ENCODE results near the gene SOHLH1. TPM values are rescaled to one million over a fixed set of nuclear protein-coding genes. Genes with fewer than 3 reads are reported as not detected.

Gene SOHLH1
- total RNA-seq, 1 donor from 2014 or later, result not detected

DNA sequence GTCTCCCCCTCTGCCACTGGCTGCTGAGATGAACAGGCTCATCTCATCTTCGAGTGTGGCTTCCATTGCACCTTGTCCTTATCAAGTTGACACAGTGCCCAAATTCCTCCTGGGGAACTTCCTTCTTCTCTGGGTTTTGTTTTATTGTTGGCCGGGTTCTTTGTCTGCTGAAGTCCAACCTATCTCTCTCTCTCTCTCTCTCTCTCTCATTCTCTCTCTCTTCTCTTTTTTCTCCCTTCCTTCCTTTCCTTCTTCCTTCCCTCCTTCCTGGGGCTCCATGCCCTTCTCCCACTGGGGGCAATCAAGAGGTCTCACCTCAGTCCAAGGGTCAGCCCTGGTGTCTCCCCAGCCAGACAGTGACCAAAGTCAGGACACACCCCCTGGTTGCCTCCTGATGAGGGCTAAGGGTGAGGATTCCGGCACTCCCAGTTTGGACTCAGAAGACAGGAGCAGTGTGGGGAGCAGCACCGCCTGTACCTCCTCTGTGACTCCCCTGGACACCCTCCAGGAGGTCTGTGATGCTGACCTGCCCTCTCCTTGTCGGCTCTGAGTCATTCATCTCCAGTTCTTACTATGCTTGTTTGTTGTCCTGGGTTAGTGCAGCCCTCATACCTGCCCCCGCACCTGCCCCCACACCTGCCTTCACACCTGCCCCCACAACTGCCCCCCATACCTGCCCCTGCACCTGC lies 33.4 kb upstream of the SOHLH1 start:
- DNase-seq (ENCODE audit: missing footprints) (no peak), ATAC-seq (no peak)
- intact Hi-C loops (cut with DNase I), result no loop called here

DNA sequence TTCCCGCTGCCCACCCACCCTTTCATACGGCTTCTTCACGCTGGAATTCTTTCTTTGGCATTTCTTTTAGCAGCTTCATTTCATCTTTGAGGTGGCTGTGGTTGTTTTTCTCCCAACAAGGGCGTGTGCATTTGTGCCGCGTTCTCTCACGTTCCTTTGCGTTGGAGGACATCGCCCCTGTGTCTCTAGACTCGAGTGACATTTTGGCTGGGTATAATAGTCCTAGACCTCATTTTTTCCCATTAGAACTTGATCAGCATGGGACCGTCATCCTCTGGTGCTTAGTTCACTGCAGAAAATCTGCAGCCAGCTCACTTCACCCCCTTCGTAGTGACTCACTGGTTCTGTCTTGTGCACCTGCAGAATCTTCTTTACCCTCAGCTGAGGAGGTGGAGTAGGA lies 32.2 kb upstream of the SOHLH1 start:
- ATAC-seq (no peak), DNase-seq (ENCODE audit: missing footprints) (no peak)
- intact Hi-C loops (cut with DNase I), result no loop called here

DNA sequence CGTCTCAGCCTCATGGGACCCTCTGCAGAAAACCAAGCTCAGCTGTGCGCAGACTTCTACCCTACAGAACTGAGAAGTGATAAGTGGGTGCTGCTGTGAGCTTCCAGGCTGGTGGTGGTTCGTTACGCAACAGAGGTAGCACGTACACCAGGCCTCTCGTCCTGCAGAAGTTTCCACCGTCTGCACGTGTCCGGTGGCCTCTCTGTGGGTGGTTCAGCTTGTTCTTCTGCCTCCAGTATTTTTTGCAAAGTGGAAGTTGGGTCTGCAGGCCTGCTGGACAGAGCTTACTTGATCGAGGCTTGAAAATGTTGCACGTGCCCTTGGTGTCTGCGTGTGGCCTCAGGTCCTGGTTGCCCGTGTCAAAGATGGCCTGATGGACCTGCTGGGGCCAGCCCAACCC lies 30.2 kb upstream of the SOHLH1 start:
- intact Hi-C loops (cut with DNase I), result no loop called here

DNA sequence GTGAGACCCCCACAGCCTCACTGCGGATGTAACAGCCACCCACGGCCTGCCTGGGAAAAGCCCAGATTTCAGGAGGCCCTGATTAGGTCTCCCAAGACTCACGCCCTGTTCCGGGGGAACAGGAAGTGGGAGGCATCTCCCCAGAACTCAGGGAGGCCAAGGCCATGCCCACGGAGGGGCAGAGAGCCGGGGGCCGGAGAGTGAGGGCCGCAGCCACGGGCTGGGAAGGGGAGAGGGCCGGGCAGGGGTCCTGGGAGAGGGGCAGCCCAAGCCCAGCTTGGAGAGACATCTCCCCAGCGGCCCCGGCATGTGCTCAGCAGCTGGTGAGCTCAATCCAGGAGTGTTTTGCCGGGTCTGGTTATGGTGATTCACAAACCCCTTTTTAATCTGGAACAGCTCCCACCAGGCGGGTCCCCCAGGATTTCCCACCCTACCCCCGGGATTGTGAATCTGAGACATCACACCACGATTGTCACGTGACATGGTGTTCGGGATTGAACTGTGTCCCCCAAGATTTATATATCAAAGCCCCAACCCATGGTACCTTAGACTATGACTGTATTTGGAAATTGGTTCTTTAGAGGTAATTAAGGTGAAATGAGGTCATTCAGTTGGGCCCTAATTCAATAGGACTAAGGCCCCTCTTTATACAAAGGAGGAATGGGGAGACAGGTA lies 29.3 kb upstream of the SOHLH1 start:
- intact Hi-C loops (cut with DNase I), result no loop called here
- no peak for DNase-seq (ENCODE audit: missing footprints)
- no peak for ATAC-seq

More for the DNA sequence above, 30.2 kb upstream of the SOHLH1 start:
- ATAC-seq (no peak), DNase-seq (ENCODE audit: missing footprints) (no peak)

DNA sequence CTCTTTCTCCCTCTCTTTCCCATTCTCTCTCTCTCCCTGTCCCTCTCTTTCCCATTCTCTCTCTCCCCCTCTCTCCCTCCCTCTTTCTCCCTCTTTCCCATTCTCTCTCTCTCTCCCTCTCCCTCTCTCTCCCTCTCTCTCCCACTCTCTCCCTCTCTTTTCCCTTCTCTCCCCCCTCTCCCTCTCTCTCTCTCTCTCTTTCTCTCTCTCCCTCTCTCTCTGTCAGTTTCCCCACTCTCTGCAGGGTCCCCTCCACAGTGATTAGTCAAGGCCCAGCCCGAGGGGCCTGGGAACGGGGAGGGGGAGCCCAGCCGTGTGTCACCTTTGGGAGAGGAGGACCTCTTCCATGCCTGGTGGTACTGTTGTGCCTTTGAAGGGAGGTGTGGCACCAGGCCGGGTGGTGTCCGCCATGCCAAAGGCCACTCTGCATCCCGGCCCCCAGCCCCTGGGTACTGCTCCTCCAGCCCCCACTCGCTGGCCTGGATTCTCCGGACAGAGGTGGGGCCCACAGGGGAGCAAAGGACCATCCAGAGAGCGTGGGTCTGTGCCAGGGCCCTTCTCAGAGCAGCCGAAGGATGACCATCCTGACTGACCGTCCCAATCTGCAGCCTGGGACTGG lies 28.1 kb upstream of the SOHLH1 start:
- intact Hi-C loops (cut with DNase I), result no loop called here
- DNase-seq (ENCODE audit: missing footprints), result no peak
- ATAC-seq, result no peak

DNA sequence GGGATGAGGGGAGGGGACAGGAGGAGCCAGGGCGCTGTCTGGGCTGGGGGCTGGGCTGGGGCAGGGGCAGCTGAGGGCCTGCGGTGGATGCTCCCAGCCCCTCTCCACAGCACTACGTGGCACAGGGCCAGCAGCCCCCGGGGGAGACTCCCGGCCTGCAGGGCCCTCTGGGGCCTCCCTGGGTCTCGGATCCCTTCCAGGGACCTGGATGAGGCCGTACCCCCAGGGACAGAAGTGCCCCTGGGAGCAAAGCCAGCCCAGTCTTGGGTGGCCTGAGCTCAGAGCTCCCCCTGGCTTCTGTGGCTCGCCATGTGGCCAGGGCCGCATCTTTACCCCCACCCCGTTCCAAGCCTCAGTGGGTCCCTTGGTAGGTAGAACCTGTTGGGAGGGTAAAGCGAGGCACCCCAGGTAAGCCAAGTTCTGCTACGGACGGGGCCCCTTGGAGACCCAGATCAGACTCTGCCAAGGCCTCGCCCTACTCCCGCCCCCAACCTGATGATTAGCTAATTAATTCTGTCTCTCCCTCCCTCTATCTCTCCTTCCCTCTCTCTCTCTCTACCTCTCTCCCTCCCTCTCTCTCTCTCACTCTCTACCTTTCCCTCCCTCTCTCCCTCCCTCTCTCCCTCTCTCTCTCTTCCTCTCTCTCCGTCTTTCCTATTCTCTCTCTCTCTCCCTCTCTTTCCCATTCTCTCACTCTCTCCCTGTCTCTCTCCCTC lies 27.0 kb upstream of the SOHLH1 start:
- intact Hi-C loops (cut with DNase I), result no loop called here
- DNase-seq (ENCODE audit: missing footprints) (no peak), ATAC-seq (no peak)

DNA sequence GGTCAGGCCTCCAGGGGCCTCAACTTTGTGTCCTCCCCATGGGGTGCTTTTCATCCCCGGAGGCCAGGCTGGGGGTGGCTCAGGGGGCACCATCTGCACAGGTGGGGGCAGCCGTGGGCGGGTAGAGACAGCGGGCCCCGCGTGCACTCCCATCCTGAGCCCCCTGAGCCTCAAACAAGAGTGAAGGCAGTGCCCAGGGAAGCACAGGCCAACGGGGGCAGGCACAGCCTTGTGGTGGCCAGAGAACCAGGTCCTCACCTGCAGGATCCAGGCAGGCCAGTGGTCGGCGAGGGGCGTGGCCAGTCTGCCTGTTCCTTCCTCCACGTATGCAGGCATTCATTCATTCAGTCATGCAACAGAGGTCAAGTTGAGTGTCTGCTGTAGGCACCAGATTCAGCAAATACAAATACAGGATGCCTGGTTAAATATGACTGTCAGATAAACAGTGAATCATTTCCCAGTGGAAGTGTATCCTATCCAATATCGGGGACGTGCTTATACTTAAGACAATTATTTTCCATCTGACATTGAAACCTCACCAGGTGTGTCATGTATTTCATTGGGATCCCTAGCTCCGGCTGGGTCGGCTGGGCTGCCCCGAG lies 25.0 kb upstream of the SOHLH1 start:
- ATAC-seq (no peak), DNase-seq (ENCODE audit: missing footprints) (no peak)
- intact Hi-C loops (cut with DNase I), result no loop called here

DNA sequence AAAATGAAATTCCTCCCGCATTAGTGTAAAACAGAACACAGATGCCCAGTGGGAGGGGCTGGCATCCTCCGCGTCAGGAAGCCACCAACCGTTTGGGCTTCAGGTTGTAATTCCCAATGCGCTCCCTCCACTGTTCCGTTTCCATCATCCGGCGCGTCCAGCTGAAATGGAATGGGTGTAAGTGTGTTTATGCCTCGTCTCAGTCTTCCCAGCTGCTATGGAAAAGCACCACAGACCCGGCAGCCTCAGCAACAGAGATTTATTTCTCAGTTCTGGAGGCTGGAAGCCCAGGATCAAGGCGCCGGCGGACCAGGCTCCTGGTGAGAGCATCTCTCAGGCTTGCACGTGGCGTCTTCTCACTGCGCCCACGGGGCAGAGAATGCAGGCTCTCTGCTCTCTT lies 23.1 kb upstream of the SOHLH1 start:
- no peak for ATAC-seq
- DNase-seq (ENCODE audit: missing footprints), result no peak
- intact Hi-C loops (cut with DNase I), result no loop called here

DNA sequence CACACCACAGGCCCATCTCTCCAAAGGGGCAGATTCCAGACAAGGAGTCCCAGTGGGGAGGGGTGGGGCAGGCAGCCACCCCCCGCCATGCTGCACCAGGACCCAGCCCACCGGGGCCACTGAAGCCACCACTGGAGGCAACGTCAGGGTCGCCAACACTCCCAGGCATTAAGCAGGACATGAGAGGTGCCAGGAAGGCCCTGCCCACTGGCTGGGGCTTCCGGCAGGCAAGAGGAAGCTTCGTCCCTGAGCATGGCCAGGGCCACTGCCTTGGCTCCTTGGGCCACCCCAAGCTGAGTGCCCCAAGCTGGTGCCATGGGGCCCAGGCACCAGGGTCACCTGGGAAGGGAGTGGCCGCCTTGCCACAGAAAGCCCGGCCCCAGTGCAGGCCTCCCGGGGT lies 20.2 kb upstream of the SOHLH1 start:
- DNase-seq (ENCODE audit: missing footprints) (no peak), ATAC-seq (no peak)
- intact Hi-C loops (cut with DNase I), result no loop called here

DNA sequence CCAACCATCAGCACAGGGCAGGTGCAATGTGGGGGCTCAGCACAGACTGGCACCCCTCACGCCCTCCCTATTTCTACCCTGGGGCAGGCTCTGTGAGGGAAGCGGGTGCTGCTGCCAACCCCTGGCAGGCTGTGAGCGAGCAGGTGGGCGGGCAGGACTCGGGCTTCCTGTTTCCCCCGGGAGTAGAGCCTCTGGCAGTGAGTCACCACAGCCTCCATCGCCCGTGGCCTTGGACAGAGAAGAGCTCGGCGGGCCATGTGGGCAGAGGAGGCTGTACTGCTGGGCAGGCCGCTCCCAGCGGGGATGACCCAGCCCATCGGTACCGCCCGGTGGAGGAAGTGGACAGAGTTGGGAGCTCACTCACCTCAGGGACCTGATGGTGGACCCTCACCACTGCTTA lies 19.3 kb upstream of the SOHLH1 start:
- DNase-seq (ENCODE audit: missing footprints) (no peak), ATAC-seq (no peak)

DNA sequence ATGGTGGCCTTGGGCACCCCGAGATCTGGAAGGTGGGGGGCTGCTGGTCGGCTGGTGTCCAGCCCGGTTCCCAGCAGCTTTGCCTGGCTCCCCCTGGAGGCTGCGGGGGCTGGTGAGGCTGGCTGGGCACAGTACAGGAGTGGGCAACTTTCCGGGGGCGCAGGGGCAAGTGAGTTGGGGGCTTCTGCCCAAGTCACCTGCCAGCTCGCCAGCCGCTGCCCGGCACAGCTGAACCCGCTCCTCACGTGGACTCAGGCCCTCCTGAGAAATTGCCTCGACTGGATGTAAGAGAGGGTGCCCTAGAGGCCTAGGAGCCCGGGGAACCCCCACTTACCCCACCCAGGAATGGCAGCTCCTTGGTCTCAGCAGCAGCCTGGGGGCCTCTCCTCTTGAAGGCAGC lies 18.1 kb upstream of the SOHLH1 start:
- DNase-seq (ENCODE audit: missing footprints) (no peak), ATAC-seq (no peak)
- intact Hi-C loops (cut with DNase I), result no loop called here

More for the DNA sequence above, 19.3 kb upstream of the SOHLH1 start:
- intact Hi-C loops (cut with DNase I), result no loop called here

DNA sequence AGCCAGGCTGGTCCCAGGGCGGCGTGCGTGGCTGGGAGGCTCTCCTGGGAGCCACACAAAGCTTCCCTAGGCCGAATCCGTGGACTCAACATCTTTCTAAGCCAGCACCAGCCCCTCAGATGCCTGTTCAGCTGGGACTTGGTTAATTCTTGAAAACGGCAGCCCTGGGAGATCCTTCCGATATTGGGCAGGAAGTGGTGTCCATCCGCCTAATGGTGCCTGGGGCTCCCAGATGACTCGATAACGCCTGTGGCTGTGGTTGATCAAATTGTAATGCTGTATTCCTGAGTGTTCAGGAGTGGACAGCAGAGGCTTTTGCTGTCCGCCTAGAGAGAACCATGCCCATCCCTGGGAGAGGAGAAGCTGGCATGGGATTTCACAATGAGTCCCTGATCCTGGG lies 16.8 kb upstream of the SOHLH1 start:
- intact Hi-C loops (cut with DNase I), result no loop called here

DNA sequence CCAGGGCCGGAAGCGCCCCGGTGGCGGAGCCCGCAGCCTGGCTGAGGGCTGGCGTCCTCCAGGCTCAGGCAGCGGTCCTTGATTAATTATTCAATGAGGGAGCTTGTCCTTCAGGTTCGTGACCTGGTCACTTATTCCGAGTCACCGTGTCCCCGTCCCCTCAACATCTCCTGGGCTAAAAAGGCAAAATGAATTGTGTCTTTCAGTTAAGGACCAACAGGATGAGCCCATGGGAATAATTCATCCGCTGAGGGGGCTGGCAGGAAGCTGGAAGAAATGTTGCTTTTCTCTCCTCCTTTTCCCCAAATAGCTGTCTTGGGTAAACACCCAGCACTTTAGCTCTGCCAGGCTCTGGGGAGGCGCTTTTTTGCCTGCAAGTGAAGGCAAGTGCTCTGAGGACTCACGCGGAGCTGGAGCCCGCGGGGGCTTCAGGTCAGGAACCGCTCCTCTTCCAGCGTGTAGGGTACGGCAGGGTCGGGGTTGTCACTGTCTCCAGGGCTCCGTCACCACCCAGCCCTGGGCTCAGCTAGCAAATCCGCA lies 15.8 kb upstream of the SOHLH1 start:
- no peak for ATAC-seq
- intact Hi-C loops (cut with DNase I), result no loop called here
- DNase-seq (ENCODE audit: missing footprints), result no peak

More for the DNA sequence above, 16.8 kb upstream of the SOHLH1 start:
- no peak for DNase-seq (ENCODE audit: missing footprints)
- no peak for ATAC-seq

DNA sequence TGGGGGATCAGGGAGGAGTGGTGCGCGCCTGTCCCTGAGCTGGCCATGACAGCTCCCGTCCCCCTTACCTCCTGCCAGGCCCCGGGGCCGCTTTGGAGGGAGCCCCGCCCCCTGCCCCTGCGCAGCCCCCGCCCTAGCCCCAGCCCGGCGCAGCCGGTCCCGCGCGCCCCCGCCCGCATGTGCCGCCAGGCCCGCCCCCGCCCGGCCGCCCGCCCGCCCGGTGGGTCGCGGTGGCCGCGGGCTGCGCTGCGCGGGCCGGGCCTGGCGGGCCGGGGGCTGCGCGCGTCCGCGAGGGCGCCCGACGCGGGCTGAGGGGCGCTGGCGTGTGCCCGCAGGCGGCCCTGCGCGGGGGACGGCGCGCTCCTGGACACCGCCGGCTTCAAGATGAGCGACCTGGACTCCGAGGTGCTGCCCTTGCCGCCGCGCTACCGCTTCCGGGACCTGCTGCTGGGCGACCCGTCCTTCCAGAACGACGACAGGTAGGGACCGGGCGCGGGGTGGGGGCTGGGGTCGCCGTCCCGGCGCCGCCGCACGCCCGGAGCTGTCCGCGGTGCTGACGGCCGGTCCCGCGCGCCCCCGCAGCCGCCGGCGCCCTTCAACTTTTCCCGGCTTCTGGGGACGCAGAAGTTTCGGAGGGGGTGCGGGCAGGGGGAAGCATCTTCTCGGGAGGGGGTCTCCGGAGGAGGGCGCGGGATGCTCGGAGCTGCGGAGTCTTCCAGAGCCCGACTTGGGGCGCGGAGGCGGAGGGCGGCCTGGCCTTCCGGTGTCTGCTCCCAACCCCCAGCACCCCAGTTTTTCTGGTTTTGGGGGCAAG lies 15.2 kb upstream of the SOHLH1 start:
- DNase-seq (ENCODE audit: missing footprints) (no peak), ATAC-seq (no peak)
- intact Hi-C loops (cut with DNase I), result no loop called here

DNA sequence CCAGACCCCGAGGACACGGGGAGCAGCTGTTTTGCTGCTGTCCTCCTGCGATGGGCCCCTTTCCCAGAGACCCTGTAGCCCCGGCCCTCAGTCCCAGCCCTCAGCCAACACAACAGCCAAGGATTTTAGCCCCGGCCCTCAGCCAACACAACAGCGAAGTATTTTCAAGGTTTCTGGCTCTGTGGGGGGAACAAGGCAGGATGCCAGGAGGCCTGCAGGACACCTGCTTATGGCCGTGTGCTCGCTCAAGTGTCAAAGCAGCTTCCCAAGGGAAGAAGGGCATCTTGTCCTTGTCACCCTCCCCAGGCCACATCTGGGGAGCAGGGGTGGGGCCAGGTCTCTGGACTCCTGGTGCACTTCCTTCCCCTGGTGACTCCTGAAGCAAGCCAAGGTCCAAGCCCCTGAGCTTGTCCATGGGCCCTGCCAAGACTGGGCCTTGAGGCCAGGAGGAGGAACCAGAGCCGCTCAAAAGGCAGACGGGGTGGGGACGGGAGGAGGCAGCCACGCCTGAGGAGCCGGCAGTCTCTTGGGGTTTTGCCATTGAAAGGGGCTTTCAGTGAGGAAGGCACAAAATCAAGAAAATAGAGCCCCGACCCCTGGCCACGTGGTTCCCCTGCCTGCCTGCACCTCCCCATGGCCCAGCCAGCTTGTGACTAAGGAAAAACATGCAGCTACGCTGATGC lies 13.5 kb upstream of the SOHLH1 start:
- no peak for ATAC-seq
- no peak for DNase-seq (ENCODE audit: missing footprints)
- intact Hi-C loops (cut with DNase I), result no loop called here

DNA sequence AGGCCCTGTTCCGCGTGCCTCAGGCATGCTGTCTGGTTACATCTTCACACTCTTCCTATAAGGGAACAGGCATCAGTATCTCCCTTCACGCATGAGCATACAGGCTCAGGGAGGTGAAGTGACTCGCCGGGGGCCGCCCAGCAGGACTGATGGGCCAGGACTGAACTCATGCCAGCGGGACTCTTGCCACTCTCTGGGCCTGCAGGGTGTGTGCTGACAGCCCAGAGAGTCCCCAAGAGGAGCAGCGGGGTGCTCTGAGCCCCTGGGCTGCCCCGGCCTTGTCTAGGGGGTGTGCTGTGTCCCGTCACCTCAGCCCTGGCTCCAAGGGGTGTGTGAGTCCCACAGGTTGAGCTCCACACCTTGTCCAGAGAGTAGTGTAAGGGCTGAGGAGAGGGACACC lies 12.6 kb upstream of the SOHLH1 start:
- DNase-seq (ENCODE audit: missing footprints) (no peak), ATAC-seq (no peak)
- intact Hi-C loops (cut with DNase I), result no loop called here

DNA sequence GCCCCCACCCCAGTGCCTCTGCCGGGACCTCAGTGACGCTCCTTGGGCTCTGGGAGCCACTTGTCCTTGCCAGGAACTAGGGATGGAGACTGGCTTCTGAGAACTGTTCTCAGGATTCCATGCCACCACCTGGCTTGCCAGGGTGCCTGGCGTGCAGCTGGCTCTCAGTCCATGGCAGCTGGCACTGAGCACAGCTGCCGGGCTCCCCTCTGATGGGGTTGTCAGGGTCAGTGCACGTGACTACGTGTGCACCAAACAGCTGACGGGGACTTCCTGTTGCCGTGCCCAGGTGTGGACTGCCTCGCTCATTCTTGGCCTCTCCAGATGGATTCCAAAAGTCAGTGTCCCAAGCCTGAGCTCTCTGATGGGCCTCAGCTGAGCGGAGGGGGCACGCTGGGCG lies 12.1 kb upstream of the SOHLH1 start:
- DNase-seq (ENCODE audit: missing footprints) (no peak), ATAC-seq (no peak)
- intact Hi-C loops (cut with DNase I), result no loop called here

DNA sequence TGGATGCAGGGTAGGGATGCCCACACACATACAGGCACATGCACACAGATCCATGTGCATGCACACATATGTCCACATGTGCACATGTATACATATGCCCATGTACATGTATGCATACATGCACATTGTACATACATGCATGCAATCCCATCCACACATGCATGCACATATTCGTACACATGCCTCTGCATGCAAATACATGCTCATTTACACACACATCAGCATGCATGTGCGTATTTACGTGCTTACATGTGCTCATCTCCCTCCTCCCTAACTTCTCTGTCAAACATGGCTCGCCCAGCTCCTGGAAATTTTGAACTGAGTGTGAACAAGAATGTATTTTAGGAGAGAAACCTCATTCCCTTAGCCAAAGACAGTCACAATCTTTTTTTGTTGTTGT lies 8.9 kb upstream of the SOHLH1 start:
- ATAC-seq (no peak), DNase-seq (ENCODE audit: missing footprints) (no peak)
- intact Hi-C loops (cut with DNase I), result no loop called here
